Panc1 (cell line): ENCODE measurements around the gene C1RL. TPM values are rescaled to one million over a fixed set of nuclear protein-coding genes. Genes with fewer than 3 reads are reported as not detected.

Experiments
- ATAC-seq: fragments of 200-7000 bp; cut with Tn5 transposase; 2 replicates; pipeline ENCODE4 v1.9.1; 2020; ENCODE audit warnings: mild to moderate bottlenecking, moderate library complexity
- BruUV-seq: library from RNA; stranded (reverse); fragments of 400-500 nt; replicated peaks from 2 replicates; lab custom pipeline; 2021; lab: Mats Ljungman, UMichigan
- CTCF ChIA-PET: fragments of 300-600 bp; sonication (Branson Sonifier 250); formaldehyde crosslinking; loops from one replicate; lab custom pipeline; 2022; ENCODE audit warnings: antibody characterized with exemption; lab: Charles Lee
- POLR2A ChIA-PET: fragments of 300-600 bp; sonication (Branson Sonifier 250); formaldehyde crosslinking; loops from one replicate; lab custom pipeline; 2022; ENCODE audit warnings: antibody characterized with exemption; lab: Charles Lee
- DNase-seq: peaks from one replicate; pipeline ENCODE4 v3.0.0-alpha.2; 2010; ENCODE audit warnings: low read depth, low spot score
- H3K27ac ChIP-seq: 2 replicates; pipeline ENCODE4 v1.5.1; 2011; ENCODE audit warnings: mild to moderate bottlenecking, low read length, inconsistent platforms
- H3K27me3 ChIP-seq: fragments of 200-500 bp; sonication (Bioruptor generic); 2 replicates; pipeline ENCODE4 v1.6.0; 2014; ENCODE audit warnings: low read length, inconsistent platforms; ENCODE audit not compliant: control insufficient read depth, insufficient read depth
- H3K36me3 ChIP-seq: fragments of 200-500 bp; sonication (Bioruptor generic); 2 replicates; pipeline ENCODE4 v1.5.1; 2014; ENCODE audit warnings: inconsistent platforms, mild to moderate bottlenecking, low read length, moderate library complexity; ENCODE audit not compliant: control insufficient read depth, insufficient read depth
- H3K4me1 ChIP-seq: 2 replicates; pipeline ENCODE4 v1.5.1; 2011; ENCODE audit warnings: inconsistent platforms, mild to moderate bottlenecking, low read length, moderate library complexity; ENCODE audit not compliant: control insufficient read depth, insufficient read depth
- H3K4me3 ChIP-seq, 2 experiments: 2 replicates each; pipeline ENCODE4 v1.5.1; 2011 to 2012; ENCODE audit warnings: low read depth in 2 of 2, low read length in 2 of 2, mild to moderate bottlenecking in 2 of 2, inconsistent platforms in 1 of 2, moderate library complexity in 1 of 2
- H3K9me3 ChIP-seq: fragments of 200-500 bp; sonication (Bioruptor generic); 2 replicates; pipeline ENCODE4 v1.5.1; 2014; ENCODE audit warnings: low read depth, mild to moderate bottlenecking, inconsistent platforms, low read length, moderate library complexity; ENCODE audit not compliant: control insufficient read depth, insufficient read depth
- CTCF ChIP-seq: fragments of 450-650 bp; IDR thresholded peaks from 2 replicates; pipeline ENCODE4 v1.5.1; 2017; ENCODE audit warnings: mild to moderate bottlenecking
- POLR2AphosphoS5 ChIP-seq: IDR thresholded peaks from 2 replicates; pipeline ENCODE4 v1.6.1; 2012; ENCODE audit warnings: mild to moderate bottlenecking, low read depth, low read length, moderate library complexity
- REST ChIP-seq, 2 experiments: IDR thresholded peaks; 2 replicates each; pipeline ENCODE4 v1.6.1; 2011 to 2012; ENCODE audit warnings: low read depth in 2 of 2, control low read depth in 1 of 2, low read length in 1 of 2, mild to moderate bottlenecking in 1 of 2, moderate library complexity in 1 of 2; ENCODE audit not compliant: insufficient read depth in 1 of 2
- SIN3A ChIP-seq: IDR thresholded peaks from 2 replicates; pipeline ENCODE4 v1.6.1; 2012; ENCODE audit warnings: low read depth, mild to moderate bottlenecking, low read length, moderate library complexity, borderline replicate concordance; ENCODE audit not compliant: insufficient read depth
- TCF7L2 ChIP-seq: IDR thresholded peaks from 2 replicates; pipeline ENCODE4 v1.6.1; 2011; ENCODE audit warnings: mild to moderate bottlenecking, low read depth, low read length, inconsistent platforms
- in situ Hi-C: cut with HindIII; loops from 2 replicates; pipeline ENCODE4 v1.10.0; 2016; ENCODE audit warnings: low sequenced_read_pairs, low pct_unique_long_range_greater_than_20kb
- intact Hi-C: fragments of 100-400 bp; cut with micrococcal nuclease; formaldehyde crosslinking; loops from one replicate; pipeline ENCODE4 v1.10.0; 2022; ENCODE audit not compliant: unreplicated experiment
- total RNA-seq: library from RNA; stranded (reverse); gene quantifications from one replicate; pipeline ENCODE4 v1.2.1, GENCODE V29; 2021; ENCODE audit not compliant: unreplicated experiment

The C1RL gene
- total RNA-seq, 1 experiment from 2014 or later, result 10.7 TPM

GRCh38 chr12:7156259-7157197, 47.5 kb upstream of the C1RL start:
- CTCF ChIA-PET, result no interaction called here
- Histone ChIP-seq H3K4me3 (no peak overlapping the region), H3K36me3 (no peaks in the 10 kb centered on the region), H3K9me3 (no peaks in the 10 kb centered on the region), H3K27me3 (no peaks in the 10 kb centered on the region), H3K4me1 (no peaks in the 10 kb centered on the region), H3K27ac (no peak overlapping the region)
- in situ Hi-C loops, result no loop called here
- POLR2A ChIA-PET, result no interaction called here
- intact Hi-C loops, result no loop called here
- TF ChIP-seq REST (IDR thresholded peaks at IDR 0.05; ENCODE audit: insufficient read depth in 1 of 2, low read depth in 2 of 2, low read length in 1 of 2), result no peak
- no peak for TF ChIP-seq CTCF
- no peak for TF ChIP-seq SIN3A
- TF ChIP-seq TCF7L2, result no peak
- no peak for TF ChIP-seq POLR2AphosphoS5
- DNase-seq (no peak), ATAC-seq (no peak)
- BruUV-seq, result no TSS peak

- Histone ChIP-seq H3K27ac (no peak overlapping the region), H3K4me3 (no peak overlapping the region), H3K27me3 (no peaks in the 10 kb centered on the region), H3K36me3 (no peaks in the 10 kb centered on the region), H3K4me1 (no peaks in the 10 kb centered on the region), H3K9me3 (no peaks in the 10 kb centered on the region)
- TF ChIP-seq TCF7L2 (no peak), CTCF (no peak), POLR2AphosphoS5 (no peak), REST (IDR thresholded peaks at IDR 0.05; ENCODE audit: insufficient read depth in 1 of 2, low read depth in 2 of 2, low read length in 1 of 2) (no peak), SIN3A (no peak)
- POLR2A ChIA-PET, result no interaction called here
- ATAC-seq (no peak), DNase-seq (no peak)
- intact Hi-C loops (no loop called here), in situ Hi-C loops (no loop called here)
- no TSS peak for BruUV-seq
- CTCF ChIA-PET, result no interaction called here
Measured at GRCh38 chr12:7155471-7156034, 46.5 kb upstream of the C1RL start.
